Embryonic facial prominence (tissue), 1 donor: ENCODE measurements around the gene ARHGEF11.

Experiments used
- DNase-seq: peaks from one replicate; pipeline ENCODE4 v3.0.0-alpha.2; 2016; ENCODE audit errors: extremely low spot score

The ARHGEF11 gene

DNA sequence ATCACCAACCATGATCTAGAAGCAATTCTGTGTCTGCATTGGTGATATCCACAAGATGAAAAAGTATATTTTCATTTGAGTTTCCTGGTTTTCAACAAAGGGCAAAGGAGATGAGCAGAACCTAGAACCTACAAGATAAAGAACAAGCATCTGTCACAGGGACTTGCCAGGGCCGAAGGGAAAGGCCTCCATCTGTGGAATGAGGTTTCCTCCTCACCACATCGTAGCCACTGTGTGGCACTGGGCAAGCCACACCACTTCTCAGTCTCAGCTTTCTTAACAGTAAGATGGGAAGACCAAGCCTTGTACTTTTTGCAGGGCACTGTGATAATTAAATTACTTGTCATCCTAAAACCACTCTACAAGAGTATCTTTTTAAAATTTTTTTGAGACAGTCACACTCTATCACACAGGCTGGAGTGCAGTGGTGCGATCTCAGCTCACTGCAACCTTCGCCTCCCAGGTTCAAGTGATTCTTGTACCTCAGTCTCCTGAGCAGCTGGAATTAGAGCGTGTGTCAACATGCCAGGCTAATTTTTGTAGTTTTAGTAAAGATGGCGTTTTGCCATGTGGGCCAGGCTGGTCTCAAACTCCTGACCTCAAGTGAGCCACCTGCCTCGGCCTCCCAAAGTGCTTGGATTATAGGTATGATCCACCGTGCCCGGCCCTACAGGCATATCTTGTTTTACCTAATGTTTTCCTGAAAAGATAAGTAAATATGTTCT is 45.8 kb downstream of the ARHGEF11 start:
- no peak for DNase-seq

DNA sequence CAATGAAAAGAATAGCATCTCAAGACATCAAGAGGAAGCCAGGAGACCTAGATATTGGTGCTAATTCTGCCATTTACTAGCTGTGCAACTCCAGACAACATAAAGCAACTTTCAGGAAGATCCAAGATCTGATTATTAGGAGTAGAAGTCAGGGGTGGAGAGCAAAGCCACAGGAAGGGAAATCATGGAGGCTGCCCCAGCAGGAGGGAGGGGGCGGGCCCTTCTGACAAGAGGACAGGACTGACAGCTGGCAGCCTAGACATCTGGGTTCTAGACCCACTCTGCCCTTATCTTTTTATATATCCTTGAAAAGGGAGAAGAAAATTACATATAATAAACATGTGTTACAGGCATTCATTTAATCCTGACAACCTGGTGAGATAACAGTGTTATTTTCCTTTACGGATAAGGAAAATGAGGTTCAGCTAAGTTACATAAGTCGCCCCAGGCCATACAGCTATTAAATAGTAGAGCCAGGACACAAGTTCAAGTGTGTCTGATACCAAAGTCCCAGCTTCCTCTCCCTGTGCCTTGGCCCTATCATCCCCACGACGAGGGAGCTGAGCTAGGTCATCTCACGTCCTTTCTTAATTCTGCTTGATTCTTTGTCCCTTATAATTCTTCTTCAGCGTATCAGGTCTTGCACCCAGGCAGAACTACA is 46.6 kb downstream of the ARHGEF11 start:
- DNase-seq, result no peak

DNA sequence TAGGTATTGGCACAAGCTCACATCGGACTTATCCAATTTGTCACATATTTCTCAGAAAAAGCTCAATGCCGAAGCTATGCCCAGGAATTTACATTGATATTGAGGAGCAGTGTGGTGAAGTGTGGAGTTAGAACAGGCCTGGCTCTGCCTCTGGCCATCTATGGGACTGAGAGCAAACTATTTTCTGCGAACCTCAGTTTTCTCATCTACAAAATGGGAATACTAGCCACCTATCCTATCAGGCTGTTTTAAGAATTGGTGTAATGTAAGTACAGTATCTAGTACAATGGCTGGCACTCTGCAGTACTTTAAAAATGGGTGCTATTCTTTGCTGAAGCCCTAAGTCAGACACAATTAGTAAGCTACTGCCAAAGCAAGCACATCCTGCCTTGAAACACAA is 47.2 kb downstream of the ARHGEF11 start:
- DNase-seq, result no peak

DNA sequence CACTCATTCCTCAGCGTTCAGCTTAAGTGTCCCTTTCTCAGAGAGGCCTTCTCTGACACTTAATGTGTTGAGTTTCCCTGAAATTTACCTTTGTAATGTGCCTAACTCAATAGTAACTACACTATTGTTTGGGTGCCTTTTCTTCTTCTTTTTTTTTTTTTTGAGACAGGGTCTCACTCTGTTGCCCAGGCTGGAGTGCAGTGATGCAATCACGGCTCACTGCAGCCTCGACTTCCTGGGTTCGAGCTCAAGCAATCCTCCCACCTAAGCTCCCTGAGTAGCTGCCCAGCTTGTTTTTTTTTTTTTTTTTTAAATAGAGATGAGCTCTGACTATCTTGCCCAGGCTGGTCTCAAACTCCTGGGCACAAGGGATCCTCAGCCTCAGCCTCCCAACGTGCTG is 50.1 kb downstream of the ARHGEF11 start:
- no peak for DNase-seq

DNA sequence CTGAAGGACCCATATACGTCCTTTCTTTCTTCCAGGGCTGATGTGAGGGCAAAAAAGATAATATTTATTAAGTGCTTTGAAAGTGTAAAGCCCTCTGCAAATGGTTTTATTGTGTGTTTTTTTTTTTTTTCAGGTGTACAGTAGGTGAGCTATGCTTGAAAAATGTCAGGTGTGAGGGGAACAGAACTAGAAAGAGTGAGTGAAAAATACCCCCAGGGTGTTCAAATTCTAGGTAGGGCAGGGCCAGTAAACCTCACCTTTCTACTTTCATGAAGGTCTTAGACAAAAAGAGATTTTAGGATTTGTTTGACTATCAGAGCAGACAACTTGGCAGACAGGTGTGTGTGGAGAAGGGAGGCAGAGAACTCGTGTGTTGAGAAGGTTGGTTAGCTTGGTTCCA is 51.3 kb downstream of the ARHGEF11 start:
- DNase-seq, result no peak

DNA sequence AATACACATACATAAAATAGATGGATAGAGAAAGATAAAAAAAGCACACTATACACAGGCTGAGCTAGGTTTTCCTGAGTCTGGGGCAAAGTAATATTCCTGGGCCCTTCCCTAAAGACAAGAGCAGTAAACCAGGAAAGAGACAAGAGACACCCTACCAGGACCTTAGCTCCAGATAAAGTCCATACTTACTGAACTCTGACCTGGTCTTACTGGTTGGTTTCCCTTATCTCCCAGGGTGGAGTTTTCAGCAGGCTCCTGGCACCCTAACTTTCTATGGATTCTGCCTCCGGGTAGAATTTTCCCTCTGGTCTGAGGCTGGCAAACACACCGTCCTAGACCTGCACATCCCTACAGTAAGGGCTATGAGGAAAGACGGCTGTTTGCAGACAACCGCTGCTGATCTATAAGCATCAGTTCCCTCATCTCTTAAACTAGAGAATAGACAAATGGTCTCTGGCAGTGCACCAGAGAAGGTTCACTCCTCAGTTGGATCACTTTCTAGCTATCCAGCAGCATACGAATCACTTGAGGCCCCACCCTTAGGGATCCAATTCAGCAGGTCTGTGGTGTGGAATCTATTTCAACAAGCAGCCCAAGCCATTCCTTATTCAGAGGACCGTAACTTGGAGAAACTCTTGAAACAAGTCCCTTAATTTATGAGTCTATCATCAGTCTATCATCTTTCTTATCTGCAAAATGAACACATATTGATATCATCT is 52.0 kb downstream of the ARHGEF11 start:
- DNase-seq, result no peak

DNA sequence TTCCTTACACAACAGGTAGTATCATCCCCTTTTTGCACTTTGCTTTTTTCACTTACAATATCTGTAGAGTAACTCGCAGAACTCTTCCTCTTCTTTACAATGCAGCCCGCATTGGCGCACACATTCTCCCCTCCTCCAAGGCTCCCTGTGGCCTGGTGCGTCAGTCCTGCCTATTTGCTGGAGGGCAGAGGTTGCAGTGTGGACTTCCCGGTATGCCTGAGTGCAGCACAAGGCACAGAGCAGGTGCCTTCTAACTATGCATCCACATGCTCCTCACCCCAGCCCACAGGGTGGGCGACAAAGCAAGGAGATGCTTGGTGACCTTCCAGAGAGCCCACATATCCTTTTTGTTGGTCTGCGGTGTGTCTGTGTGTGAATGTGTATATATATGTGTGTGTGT is 53.3 kb downstream of the ARHGEF11 start:
- DNase-seq, result no peak

DNA sequence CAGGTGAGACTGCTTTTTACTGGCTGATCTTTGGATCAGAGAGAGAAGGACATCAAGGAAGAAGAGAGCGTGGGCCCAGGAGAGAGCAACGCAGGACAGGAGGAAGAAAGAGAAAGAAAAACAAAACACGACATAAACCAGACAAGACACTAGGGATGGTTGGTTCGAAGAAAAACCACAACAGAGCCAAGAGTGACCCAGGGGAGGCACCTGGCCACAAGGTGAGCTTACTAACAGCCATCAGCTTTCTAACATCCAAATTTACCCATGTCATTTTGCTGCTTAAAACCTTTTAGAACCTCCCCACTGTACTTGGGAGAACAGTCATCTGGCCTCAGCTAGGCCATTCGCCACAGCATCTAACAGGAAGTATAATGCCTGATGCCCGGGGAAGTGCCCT is 57.8 kb downstream of the ARHGEF11 start:
- DNase-seq, result no peak

DNA sequence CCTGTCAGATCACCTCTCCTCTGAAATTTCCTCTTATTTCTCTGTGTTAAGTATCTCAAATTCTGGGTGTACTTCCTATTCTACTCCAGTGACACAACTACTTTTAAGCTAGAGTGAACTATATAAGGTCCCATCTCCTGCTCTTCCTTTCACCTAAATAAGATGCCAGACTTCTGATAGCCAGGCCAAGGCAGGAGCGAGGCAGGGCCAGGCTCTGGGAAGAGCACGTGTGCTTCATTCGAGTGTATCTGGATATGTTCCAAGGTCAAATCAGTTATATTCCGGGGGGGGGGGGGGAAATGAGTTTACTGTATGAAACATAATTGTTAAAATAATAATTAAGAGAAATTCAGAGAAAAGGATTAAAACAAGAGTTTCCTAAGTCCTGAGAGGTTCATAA is 65.0 kb downstream of the ARHGEF11 start:
- no peak for DNase-seq

DNA sequence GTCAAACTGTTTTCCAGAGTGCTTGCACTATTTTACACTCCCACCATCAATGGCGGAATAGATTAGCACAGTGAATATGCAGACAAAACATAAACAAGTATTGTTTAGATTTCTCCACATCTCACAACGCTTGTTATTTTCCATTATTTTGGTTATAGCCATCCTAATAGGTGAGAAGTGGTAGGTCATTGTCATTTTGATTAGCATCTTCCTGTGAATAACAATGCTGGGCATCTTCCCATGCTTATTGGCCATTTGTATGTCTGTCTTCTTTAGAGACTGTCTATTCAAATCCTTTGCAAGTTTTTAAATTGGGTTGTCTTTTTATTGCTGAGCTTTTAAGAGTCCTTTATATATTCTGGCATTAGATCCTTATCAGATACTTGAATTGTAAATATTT is 70.5 kb downstream of the ARHGEF11 start:
- DNase-seq, result no peak

DNA sequence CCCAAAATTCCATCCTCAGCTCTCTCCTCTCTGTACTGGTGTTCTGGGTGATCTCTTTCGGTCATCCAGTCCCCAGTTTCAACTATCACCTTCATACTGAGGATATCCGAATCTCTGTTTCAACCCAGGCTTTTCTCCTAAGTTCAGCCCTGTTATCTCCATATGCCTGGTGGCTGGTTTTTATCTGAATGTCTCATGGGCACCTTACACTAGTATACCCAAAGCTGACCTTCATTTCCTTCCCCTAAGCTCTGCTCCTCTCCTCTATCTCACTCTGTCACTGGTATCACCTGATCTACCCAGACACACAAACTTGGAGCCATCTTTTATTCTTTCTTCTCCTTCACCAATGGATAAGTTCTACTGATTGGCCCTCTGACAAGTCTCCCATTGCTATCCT is 72.1 kb downstream of the ARHGEF11 start:
- DNase-seq, result no peak

DNA sequence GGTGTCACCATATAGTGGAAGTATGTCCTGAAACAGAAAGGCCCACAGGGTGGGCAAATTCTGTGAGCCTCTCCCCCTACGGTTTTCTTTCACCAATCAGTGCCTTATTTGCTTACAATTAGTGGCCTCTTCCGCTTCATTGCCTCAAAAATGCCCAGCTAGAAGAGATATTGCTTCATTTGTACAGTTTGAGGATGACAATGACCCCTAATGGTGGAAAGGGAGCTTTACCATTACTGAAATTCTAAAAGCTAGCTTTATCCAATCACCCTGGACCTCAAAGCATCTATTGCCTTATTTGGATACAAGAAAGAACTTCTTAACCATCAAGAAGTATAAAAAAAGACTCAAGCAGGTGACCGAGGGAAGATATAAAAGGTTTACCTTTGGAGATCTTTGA is 75.5 kb downstream of the ARHGEF11 start:
- no peak for DNase-seq

DNA sequence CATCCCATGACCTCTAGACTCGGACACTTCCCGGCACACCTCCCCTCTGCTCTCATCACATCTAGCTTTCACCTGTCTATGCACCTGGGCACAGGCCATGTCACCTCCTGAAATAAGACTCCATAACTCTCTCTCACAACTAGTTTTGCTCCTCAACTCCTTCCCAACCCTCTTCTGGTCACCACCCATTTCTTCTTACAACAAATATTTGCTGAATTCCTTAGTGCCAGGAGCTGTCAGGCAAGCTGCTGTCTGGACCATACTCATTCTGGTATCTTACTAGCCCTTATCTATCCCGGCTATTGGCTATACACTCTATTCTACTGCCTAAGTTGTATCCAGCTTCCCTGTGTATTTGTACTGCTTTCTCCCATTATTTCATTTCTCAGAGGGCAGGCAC is 76.0 kb downstream of the ARHGEF11 start:
- no peak for DNase-seq

DNA sequence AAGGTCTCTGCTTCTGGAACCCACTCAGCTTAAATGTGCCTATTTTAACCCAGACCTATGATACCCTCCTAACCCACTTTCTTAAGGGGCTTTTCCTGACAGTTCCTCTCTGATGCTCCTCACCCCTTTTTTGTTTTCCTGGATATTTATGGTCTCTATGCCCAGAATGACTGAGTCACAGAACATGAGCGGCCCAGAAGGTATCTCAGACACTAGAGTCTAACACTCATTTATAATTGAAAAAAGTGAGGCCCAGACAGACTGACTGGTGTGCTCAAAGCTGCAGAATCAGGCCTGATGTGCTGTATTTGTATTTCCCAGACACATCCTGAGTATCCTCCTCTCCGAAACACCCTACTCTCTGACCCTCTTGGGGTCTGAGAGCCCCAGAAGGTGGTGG is 81.1 kb downstream of the ARHGEF11 start:
- DNase-seq, result no peak

DNA sequence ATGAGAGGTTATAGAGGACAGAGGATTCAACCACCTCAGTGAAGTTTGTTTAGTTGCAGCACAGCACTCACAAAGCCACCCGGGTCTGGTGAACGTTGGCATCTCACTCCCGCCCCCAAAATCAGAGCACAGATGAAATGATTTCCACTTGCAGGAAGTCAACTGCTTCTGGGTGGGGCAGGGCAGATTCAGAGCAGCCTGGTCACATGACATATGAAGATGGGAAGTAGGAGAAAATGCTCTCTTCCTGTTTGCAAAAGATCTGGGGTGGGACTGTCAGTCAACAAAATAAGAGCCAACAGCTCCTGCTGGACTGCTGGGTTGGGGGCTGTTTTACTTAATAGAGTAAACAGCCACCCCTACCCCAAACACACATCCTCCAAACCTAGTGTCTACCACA is 81.9 kb downstream of the ARHGEF11 start:
- no peak for DNase-seq

DNA sequence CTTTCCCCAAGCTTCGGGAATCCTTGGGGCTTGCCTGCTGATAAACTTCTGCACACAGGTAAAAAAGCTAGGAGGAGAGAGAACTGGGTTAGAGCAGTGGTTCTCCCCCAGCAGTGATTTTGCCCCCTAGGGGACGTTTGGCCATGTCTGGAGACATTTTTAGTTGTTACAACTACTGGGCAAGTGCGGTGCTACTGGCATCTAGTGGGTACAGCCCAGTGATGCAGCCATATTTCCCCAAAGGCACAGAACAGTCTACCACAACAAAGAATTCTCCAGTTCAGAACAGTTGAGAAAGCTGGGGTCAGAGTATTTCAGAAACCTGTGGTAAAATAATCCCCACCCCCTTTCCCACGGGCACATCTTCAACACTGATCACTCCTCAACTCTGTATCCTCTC is 83.8 kb downstream of the ARHGEF11 start:
- DNase-seq, result no peak

DNA sequence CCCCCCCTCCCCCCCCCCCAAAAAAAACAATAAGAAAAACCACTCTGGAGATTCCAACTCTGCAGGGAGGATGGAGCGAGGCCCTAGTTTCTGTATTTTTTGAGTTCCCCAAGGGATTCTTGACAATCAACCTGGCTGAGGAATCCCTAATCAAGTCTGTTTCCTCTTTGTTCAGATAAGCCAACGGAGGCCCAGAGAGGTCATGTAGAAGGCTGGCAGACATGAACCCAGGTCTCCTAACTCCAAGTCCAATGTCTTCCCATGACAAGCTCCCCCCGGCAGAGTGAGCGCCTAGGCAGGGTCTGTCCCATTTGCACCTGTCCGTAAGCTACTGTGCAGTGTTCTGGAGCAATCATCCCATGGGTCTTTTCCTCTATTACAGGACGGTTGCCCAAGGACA is 85.6 kb downstream of the ARHGEF11 start:
- no peak for DNase-seq

DNA sequence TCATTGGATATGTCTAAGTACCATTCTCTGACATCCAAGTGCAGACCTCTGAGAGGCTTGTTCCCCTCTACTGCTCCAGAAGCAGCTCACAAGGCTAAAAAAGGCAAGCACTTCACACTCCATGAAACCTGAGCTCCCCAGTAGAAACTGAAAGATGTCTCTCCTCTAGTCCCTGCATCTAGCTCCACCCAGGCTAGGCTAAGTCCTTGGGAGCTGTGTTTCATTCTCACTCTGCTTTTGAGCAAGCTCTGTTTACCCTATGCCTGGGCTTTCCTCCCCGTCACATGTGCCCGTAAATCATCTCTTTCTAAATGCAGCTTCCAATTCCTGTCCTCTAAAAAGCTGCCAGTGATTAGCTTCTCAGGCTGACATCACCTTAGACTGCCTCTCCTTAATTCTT is 86.1 kb downstream of the ARHGEF11 start:
- no peak for DNase-seq

DNA sequence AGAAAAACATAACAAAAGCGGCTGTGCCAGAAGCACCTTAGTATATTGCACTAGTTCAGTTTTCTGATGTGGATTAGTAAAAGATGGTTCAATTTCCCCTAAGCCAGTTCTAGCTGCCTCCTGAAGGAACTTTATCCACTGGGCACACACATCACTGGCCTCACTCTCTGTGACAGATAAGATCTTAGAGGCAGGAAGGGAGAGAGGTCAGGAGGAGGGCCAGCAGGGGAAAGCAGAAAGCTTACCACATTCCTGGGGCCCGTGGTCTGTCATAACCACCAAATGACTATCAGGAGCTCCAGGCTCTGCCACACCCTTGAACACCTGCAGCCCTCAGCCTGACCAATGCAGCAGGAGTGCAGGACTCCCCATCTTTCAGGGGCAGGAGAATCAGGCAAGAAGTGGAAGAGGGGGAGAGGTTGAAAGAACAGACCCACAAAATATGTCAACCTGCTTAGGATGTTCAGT is 87.3 kb downstream of the ARHGEF11 start:
- DNase-seq, result no peak

DNA sequence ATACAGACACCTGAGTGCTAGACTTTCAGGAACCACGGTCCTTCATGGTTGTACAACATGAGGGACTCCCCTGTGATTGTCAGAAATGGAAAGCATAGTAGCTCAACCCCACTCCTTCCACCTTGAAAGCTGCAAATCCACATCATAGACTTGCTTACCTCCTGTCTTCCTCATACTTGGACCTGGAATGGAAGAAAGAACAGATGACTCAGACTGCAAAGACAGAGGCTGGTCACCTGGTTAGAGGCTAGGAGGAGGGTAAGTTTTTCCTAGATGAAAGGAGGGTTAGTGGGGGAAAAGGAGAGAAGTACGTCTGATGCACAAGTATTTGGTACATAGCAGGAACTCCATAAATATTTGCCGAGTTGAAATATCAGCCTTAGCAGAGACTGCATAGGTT is 87.9 kb downstream of the ARHGEF11 start:
- DNase-seq, result no peak

DNA sequence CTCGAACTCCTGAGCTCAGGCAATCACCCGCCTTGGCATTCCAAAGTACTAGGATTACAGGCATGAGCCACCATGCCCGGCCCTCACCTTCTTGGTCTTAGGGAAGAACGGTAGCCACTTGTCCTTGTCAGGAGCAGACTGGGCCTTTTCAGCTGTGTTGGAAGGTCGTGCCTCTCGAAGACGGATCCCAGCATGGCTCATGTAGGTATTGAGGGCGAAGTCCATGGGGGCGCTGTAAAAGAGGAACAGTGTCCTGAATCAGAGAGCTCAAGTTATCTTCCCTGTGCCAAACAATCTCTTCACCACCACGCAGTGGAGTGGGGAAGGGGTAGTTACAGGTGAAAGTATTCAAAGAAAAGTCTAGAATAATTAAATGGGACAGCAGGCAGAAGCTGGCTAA is 89.2 kb downstream of the ARHGEF11 start:
- no peak for DNase-seq

DNA sequence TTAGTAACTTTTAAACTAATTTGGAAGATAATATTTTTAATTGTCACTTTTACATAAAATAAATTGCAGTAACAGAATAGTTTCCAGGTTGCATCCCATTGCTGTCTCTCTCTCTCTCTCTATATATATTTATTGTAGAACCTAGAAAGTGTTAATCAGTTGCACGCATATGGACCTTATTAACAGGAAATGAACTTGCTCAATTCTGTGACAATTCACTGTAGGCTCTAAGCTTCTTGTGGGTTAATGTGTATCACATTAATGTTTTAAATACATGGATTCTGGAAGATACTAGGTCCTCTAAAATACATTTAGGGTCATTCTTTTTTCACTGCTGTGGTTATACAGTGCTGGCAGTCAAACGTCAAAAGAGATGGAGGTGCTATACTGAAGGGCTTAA is 92.0 kb downstream of the ARHGEF11 start:
- DNase-seq, result no peak

DNA sequence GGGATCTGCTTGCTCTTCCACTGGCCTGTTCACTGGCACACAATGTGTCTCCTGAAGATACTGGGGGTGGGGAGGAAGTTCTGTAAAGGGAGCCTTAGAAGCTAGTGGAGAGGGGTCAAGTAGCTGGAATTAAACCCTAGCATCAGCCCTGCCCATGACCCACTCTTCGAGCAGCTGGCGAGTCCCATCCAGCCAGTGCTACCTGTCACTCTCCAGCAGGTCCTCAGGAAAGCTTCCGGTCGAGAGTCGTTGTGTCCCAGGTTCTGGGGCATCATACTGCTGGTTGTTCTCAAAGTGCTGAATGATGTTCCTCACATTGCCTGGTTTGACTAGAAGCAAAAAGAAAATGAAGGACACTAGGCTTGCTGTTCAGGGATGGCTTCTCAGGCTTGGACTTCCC is 94.2 kb downstream of the ARHGEF11 start:
- DNase-seq, result no peak
